ENCODE results near the gene WDR27.

Gene WDR27

DNA sequence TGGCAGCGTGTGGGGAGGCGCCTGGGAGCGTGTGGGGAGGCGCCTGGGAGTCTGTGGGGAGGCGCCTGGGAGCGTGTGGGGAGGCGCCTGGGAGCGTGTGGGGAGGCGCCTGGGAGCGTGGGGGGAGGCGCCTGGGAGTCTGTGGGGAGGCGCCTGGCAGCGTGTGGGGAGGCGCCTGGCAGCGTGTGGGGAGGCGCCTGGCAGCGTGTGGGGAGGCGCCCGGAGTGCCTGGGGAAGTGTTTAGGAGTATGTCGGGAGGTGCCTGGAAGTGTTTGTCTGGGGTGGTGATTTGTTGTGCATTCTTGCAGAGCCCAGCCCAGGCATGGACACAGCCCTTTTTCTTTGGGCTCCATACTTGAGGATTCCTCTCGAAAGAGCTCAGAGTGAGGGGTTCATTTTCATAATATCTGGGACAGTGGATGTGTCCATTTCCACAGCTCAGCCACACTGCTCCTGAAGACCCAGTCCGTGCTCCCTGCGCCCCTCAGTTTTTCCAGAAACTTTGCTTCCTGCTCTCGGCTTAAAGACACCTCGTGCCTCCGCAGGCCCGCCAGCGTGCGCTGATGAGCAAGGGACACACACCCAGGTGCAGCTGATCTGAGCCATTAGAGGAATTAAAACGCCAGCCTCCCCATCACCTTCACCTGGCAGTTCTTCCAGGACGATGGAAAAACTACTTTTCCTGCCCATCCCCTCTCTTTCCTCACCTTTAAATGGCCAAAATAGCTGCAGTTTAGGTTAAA, 276.0 kb downstream of the WDR27 start:
- FAIRE-seq = no peak

GRCh38 chr6:169424821-169425240, 277.0 kb downstream of the WDR27 start:
- no peak for FAIRE-seq

GRCh38 chr6:169424149-169424804, 277.6 kb downstream of the WDR27 start:
- no peak for FAIRE-seq

DNA sequence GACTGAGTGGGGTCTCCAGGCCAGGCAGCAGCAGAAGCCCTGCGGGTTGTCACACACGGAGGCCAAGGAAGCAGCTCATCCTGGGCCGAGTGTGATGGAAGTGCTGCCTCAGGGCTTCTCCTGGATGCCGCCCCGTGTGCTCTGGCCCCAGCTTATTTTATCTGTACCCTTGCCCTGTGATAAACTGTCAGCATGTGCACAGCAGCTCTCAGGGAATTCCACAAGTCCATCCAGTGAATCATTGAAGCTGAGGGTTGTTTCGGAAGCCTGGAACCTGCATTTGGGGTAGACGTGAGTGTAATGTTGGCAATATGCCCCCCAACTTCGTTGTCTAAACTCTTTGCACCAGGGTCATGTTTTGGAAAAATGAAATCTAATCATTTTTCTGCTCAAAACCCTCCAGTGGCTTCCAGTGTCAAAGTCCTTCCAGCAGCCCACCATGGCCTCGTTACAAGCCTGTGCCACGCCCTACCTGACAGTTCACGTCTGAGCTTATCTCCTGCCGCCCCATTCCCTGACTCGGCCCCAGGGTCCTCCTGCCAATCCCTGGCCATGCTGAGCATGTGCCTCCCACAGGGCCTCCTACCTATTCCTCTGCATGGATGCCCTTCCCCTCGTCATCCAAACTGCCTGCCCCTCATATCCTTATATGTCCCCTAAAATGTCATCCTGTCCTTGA, 280.1 kb downstream of the WDR27 start:
- FAIRE-seq = no peak

- FAIRE-seq = no peak
Observed at GRCh38 chr6:169420912-169421543, 280.8 kb downstream of the WDR27 start.

DNA sequence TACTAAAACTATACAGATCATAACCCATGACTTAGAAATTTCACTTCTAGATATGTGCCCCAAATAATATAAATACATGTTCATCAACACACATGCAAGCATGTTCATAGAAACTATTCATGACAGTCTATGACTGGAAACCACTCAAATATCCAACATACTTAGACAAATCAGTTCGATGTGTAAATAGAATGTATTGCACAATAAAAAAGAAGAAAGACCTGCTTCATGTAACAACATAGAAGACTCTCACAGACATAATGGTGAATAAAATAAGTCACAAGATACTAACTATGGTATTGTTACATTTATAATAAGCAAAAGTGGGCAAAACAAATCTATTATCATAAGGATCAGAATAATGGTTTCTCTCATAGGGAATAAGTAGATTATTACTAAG, 284.7 kb downstream of the WDR27 start:
- no peak for FAIRE-seq

DNA sequence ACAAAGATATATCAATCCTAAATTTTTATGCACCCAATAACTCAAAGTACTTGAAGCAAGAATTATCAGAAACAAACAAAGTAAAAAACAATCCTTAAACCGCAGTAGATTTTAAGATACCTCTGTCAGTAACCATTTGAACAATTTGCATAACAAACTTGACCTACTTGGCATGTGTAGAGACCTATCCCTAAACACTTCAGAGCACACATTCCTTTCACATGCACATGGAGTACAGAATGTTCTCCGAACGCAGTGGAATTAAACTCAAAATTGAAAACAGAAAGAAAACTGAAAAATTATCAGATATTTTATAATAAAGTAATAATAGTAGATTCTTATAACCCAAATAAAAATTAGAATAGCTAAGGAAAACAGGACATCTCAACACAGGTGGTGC, 285.6 kb downstream of the WDR27 start:
- FAIRE-seq = peak; percentile 51

GRCh38 chr6:169415179-169415578, 286.6 kb downstream of the WDR27 start:
- no peak for FAIRE-seq

GRCh38 chr6:169411722-169412121, 290.1 kb downstream of the WDR27 start:
- no peak for FAIRE-seq

DNA sequence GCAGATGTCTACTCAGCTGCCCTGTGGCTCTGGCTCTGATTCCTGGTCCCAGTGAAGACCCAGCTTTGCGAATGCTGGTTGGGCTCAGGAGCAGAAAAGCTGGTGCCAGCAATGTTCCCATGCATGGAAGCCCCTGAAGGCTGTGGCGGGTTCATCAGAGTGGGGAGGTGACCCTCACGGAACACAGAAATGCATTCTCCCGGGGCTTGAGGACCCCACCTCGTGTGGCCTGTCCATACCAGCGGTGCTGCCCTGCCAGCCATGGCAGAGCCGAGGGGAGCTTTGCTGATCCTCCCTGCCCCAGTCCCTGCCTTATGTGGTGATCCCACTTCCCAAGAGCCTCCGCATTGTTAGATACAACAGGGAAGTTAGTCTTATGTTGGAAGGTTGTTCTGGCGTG, 290.5 kb downstream of the WDR27 start:
- FAIRE-seq = no peak

GRCh38 chr6:169409742-169410312, 292.0 kb downstream of the WDR27 start:
- no peak for FAIRE-seq

GRCh38 chr6:169407325-169407724, 294.5 kb downstream of the WDR27 start:
- no peak for FAIRE-seq
